ENCODE measurements around the gene KCNG4.

KCNG4 gene

DNA sequence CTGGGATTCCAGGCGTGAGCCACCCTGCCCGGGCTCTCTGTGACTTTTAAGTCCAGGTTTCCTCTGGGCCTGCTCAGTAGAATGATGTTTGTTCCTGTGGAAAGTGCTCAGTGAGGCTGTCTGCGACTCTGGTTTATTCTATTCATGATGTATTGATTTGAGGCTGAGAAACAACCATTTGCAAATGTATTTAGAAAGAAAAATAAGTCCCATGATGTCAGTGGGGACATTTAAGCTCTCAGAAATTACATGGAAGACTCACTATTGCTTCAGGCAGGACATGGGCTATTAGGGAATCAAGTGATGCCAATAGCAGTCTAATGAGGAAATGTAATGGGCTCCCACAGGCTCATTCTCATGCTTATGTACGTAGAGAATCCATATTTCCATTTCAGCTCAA lies 22.2 kb upstream of the KCNG4 start:
- DNase-seq: no peak

DNA sequence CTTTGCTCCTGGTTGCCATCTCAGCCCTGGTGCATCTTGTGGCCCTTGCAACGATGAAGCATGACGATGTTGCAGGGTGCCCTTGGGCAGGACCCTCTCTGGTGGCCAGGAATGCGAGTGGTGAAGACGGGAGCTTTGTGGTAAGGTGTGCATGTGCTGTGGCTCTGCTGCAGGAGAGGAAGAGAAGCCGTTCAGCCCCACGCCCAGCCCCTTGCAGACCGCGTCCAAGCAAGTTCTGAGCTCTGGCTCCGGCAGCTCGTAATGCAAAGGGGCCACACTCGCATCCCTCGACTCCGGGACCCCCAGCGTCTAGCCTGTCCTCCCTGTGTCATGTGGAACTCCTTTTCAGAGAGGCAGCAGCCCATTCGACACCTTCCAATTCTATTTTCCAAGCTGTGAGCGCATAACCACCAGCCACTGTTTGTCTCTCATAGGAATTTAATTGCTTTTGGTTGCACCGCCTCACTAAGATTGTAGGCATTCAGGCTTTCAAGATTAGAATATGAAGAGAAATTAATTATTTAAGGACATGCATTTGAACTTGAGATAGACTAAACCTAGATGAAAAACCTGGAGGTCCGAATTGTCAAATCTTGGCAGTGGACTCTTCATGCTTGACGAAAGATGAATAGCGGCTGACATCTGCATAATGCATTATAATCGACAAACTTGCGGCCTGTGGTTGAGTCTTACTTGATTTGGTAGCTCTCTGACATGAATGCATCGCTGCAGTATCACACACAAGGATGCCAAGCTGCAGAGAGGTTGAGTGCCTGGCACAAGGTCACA lies 21.1 kb upstream of the KCNG4 start:
- no peak for DNase-seq

DNA sequence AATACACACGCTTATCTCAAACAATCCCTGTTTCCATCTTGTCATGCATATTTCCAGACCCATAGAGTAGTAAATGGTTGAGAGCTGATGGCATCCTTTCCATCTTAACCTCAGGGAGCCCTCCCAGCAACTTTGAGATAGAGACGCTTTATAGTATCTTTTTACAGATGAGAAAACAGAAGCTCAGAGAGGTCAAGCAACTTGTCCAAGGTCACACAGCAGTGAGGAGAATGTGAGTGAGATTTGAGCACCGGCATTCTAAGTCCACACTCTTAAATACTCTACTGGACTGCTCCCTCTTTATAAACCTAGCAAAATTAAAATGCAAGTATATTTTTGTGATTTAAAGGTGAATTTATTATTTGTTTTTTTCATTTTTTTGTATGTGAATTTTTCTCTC lies 19.9 kb upstream of the KCNG4 start:
- DNase-seq: no peak

DNA sequence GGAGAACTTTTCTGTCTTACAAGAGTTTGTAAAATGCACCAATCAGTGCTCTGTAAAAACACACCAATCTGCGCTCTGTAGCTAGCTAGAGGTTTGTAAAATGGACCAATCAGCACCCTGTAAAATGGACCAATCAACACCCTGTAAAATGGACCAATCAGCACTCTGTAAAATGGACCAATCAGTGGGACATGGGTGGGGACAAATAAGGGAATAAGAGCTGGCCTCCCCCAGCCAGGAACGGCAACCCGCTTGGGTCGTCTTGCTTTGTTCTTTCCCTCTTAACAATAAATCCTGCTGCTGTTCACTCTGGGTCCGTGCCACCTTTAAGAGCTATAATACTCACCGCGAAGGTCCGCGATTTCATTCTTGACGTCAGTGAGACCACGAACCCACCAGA lies 18.5 kb upstream of the KCNG4 start:
- no peak for DNase-seq

DNA sequence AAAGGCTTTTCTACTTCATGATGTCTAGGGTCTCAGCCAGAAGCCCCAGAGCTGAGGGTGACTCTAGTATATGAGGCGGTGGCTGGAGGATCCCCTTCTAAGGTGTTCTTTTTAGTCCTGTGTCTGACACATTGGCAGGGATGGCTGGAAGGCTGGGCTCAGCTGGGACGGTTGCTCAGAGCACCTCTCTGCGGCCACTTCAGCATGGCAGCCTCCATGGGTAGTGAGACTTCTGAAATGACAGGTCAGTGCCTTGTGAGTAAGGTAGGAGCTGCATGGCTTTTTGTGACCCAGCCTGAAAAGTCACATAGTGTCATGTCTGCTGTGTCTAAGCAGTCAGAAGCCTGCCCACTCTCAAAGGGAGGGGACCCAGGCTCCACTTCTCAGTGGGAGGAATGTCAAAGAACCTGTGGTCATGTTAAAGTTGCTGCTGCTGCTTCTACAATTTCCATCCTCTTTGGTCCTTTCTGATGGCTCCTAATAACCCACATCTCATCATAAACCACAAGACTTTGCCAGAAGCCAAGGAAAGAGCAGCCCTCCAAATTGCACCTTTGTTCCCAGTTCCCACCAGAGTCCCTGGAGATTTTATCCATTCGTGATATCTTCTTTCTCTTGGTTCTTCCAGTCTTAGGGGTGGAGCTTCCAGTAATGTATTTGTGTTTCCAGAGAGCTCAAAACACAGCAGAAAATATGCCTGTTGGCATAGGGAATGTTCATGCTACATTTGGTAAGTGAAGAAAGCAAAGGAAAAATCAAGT lies 15.4 kb upstream of the KCNG4 start:
- DNase-seq: no peak

DNA sequence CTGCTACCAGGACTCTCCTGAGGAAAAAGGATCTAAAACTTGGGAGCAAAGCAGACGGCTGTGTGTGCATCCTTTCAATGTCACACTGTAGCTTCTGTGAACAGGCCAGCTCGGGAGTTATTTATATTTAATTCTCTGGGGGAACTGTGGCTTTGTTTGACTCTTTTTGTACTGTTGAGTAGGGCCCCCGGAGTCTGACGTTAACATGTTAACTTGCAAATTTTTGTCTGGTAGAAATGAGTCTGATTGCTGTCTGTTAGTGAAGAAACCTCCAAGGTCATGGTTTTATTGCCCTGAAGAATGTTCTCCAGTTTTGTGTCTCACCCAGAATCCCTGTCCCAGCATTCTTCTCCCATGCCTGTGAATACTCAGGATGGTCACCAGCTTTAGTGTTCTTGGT lies 14.2 kb upstream of the KCNG4 start:
- no peak for DNase-seq

DNA sequence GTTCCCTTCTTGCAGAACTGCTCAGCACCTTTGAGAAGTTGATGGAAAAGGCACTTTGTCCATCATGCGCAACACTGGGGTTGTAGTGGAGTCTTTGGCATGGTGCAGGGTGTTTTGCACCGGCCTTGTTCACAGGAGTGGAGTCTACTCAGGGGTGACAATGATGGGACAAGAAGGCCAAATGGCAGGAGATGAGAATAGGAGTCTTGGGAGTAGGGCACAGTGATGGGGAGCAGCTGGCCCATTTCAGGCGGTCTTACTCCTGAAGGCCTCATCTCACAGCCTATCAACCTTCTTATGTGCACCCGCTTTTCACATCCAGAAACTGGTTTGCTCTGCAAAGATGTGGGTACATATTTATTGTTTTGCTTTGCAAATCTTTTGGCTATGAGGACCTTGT lies 13.4 kb upstream of the KCNG4 start:
- DNase-seq: no peak

DNA sequence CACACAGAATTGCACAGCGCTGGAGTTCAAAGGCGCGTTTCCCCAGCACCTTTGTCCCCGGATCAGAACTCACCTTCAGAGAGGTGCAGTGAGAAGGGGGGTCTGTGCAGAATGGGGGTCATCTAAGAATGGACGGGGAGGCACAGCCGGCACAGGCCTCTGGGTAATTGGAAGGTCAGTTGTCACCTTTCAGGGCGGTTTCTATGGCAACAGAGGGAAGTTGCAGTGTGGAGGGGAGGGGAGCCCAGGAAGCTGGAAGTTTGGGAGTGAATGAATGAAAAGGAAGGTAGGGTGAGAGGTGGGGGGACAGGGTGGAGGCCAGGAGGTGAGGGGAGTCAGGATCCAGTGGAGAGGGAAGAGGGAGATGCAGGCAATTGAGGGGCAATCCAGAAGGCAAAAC lies 12.4 kb upstream of the KCNG4 start:
- no peak for DNase-seq

DNA sequence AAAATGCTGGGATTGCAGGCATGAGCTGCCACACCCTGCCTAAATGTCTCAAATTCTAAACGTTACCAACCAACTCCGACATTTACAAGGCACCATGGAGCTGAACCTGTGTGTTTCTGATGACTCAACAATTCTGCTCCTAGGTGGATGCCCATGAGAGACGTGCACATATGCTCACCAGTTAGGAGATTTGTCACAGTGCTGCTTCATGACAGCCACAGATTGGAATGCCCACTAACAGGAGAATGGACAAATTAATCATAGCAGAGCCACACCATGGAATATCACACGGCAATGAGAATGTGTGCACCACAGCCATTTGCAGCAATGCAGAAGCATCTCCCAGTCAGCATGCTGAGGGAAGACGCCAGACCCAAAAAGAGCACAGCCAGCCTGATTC lies 8.0 kb upstream of the KCNG4 start:
- DNase-seq: no peak

DNA sequence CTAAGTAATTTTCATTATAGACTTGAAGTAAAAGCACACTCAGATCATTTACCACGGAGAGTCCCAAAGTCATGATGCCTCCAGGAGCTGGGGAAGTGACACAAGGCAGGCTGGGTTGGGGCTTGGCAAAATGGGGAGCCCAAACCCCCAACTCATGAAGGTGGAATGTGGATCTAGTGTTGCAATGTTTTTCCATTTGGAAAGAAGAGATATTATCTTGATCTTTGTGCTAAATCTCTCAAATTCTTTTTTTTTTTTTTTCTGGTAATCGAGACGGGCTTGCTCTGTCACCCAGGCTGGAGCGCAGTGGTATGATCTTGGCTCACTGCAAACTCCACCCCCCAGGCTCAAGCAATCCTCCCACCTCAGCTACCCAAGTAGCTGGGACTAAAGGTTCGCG lies 7.5 kb upstream of the KCNG4 start:
- DNase-seq: no peak

DNA sequence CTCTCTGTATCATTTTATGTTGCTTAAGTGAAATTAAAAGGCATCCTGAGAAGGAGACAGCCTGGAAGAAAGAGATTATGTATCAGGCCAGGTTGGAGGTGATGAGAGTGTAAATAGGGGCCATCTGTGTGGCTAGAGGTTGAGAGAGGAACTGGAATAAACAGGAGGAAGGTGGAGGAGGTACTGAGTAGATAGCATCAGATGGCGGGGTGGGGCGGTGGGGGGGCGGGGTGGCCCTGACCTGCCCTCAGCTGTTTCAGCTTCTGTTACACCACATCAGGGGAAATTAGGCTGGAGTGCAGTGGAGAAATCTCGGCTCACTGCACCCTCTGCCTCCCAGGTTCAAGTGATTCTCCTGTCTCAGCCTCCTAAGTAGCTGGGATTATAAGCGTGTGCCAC lies 6.9 kb upstream of the KCNG4 start:
- no peak for DNase-seq

DNA sequence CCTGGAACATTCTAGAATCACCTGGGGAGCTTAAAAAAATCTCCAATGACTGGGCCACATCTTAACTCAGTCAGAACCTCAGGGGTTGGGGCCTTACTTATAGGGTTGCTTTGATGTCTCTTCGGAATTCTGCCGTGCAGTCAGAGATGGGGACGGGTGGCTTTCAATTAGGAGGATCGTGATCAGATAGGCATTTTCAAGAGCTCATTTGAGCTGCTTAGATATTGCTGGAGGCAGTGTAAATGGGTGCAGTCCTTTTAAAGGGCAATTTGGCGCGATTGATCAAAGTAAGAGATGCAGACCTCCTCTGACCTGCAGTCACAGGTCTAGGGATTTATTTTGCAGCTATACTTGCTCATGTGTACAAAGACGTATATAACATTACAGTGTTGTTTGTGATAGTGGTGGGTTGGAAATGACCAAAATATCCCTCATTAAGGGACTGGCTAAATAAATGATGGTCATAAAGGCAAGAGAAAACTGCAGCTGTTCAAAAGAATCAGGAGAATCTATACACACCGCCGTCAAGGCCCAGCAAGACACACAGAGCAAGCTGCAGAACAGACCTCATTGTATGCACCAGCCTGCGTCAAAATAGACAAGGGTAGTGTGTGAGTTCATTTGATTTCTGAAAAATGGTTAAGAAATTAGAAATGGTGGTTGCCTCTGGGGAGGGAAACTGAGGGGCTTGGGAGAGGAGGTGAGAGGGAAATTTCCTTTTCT lies 6.3 kb upstream of the KCNG4 start:
- DNase-seq: no peak

DNA sequence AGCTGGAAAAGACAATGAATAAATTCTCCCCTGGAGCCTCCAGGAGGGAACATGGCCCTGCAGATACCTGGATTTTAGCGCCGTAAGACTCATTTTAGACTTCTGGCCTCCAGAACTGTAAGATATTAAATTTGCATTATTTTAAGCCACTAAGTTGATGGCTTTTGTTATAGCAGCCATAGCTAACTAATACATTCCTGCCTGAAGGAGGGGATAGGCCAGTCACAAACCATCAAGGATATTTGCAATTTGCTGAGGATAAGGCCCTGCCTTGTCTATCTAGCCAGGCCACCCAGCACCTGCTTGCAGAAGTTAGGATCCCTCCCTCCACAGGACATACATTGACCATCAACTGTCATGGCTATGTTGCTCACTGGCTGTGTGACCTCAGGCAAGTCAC lies 4.9 kb upstream of the KCNG4 start:
- no peak for DNase-seq

DNA sequence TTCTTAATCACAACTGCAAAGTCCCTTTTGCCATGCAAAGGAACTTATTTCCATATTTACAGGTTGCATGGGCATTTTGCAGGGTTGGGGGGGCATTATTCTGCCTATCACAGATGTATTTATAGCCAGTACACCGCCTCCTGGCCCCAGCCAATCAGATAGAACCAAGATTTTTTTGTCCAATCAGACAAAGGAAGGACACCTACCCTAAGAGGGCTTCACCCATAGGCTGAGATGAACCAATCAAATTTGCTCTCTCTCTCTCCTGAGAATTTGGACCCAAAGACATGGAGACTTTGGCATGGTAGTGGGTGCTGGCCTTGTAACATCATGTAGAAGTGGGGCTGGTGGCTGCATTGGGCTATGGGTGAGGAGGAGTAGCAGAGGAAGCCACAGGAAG lies 3.9 kb upstream of the KCNG4 start:
- DNase-seq: no peak

DNA sequence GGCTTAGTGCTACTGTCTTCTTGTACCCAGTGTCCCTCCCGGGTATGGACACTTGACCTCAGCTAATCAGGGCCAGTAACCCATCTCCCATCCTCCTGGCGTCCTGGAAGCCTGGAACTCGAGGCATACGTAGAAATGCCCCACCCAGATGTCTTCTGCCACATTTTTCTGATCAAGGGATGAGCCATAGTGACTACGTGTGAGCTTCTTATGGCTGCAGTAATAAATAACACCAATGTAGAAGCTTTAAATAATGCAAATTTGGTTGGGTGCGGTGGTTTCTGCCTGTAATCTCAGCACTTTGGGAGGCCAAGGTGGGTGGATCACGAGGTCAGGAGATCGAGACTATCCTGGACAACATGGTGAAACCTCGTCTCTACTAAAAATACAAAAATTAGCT lies 3.0 kb upstream of the KCNG4 start:
- DNase-seq: no peak

DNA sequence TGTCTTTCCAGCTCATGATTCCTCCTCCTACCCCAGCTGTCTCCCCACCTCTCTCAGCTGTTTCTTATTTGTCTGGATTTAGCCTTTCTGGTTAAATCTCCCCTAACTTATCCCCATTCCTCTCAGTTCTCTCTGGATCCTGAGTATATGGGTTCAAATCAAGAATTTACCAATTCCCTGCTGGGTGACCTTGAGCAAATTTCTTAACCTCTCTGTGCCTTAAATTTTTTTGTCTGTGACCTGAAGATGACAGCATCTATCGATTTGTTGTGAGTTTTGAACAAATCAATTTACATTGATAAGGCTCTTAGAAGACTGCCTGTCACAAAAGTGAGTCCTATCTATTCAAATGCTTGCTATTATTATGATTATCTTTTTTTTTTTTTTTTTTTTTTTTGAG lies 2.0 kb upstream of the KCNG4 start:
- DNase-seq: no peak

DNA sequence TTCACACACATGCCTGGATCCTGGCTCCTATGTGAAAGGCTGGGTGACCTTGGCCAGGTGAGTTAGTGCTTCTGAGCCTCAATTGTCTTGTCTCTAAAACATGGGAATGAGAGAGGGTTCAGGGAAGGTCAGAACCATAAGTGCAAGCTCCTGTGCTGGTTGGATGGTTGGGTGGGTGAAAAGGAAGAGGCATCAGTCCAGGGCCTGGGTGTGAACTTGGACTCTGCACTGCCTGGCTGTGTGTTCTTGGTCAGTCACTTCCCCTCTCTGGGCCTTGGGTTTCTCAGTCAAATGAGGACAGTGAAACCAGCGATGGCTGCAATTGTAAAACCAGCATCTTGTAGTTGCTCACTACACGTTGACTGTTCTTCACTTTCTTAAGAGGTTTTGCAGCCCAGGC lies 643 bp upstream of the KCNG4 start:
- DNase-seq: no peak

DNA sequence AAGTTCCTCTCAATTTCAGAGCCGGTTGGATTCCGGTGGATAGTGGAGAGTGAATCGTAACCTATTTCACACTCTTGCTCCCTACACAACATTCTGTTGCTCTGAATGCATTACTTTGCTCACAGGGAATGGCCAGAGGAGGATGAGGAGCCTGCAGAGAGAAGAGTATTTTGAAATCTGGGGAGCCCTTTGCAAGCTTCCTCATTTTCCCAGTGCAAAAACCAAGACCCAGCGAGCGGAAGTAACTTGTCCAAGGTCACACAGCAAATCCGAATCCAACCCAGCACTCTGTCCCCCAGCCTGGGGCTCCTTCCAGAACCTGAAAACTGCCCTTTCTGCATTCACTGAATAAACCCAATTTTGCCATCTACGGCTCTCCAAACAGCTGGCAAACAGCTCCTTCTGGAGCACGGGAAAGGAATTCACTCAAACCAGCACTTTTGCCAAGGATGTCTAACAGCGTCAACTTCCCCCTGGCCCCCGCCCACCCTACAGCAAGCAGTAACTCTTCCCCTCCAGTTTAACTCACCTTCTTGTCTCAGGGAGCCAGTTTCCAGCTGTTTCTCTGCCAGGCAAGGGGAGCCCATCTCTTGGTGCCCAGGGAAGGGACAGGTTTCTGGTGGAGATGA lies 557 bp downstream of the KCNG4 start:
- DNase-seq: no peak

DNA sequence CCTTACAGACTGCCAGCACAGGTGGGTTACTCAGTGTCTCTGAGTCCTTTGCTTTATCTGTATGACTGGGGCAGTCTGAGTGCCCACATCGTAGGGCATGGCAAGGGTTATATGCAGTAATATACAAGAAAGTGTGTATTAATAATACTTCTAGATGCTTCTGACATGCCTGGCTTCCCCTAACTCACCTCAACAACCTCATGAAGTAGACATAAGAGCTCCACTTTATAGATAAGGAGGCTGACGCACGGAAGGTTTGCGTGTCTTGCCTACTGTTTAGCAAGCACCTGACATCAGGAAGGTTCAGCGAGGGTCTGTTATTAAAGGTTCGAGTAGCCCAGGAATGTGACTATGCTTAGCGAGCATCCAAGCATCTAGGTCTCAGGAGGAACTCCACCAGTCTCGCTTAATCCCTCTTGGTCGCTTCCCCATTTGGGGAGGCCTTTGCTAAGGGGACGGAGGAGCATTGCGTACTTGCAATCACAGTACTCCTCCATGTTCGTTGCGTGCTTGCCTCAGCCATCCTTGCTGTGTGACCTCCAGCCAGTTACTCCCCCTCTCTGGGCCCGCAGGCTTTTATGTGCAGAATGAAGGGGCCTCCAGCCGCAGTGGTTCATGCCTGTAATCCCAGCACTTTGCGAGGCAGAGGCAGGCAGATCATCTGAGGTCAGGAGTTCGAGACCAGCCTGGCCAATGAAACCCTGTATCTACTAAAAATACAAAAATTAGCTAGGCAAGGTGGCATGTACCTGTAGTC lies 1.6 kb downstream of the KCNG4 start:
- no peak for DNase-seq

DNA sequence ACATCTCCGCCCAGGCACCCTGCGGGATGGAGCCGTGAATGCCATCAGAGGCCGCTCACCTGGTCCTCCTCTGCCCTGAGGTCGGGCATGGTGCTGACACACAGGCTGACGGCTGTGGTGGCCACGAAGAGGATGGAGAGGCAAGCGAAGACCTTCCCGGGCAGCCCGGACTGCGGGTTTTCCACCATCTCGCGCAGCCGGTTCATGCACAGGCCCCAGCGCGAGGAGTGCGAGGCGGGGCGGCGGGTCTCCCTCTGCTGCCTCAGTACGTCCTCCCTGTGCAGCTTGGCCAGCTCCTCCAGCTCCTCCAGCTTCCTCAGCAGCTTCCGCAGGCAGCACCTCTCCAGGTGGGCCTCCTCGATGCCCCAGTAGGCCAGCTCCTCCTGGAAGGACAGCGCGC lies 3.1 kb downstream of the KCNG4 start:
- DNase-seq: no peak

DNA sequence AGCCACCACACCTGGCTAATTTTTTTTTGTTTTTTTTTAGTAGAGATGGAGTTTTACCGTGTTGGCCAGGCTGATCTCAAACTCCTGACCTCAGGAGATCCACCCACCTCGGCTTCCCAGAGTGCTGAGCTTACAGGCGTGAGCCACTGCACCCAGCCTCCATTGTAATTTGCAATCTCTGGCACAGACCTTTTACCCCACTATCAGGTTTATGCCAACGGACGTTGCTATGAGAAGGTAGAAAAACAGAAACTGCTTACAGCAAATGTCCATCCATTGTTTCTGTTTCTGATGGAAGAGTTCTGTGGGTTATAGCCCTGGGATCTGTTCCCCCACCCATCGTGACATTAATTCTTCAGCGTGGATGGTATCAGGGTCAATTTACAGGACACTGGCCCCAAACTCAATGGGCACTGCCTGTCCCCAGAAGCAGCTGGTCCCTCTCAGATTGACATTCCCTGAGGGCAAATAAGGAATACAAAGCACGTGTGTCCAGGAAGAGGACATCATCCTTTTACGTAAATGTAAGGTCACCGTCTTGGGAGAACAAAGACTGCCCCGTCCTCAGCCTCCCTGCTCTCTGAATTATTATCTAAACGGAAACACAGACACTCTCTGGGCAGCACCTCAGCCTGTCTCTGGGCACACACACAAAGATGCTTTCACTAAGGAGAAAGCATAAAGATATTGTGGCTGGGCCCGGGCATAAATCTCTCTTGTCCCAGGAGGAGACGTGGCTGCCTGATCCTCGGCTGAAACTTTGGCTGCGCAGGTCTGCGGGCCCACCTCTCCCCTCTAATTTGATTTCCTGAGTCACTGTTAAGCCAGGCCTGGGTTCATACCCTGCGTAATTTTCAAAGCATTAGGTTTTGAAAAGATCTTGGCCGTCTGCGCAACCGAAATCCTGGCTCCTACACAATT lies 5.2 kb downstream of the KCNG4 start:
- DNase-seq: no peak

DNA sequence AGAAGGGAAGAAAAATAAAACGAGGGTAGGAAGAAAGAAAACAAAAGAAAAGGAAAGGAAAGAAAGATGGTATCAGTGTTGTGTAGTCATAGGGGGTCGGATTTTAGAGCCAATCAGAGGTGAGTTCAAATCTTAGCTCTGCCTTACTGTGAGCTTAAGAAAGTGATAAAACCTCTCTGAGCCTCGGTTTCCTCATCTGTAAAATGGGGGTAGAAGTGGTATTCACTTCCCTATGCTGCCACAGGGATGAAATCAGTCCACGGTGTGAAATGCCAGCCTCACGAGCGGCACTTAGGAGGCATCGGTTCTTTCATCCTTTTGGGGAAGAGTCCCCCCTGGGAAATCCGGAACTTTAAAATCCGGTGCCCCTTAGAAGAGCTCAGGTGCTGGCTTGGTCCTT lies 6.1 kb downstream of the KCNG4 start:
- no peak for DNase-seq
